Measurements from ENCODE around the gene PLEKHB1. TPM values are rescaled to one million over a fixed set of nuclear protein-coding genes. Genes with fewer than 3 reads are reported as not detected.

Gene PLEKHB1
- 8.8 and 31.1 TPM in 2 replicates for total RNA-seq (ENCODE audit: low replicate concordance)

- Histone ChIP-seq H3K79me2 (ENCODE audit: low read depth) (no peaks in the 10 kb centered on the region), H3K4me3 (peak within 1 kb of the TSS; percentile 41), H3K27ac (no peak within 1 kb of the TSS), H3K4me1 (peaks cover 47% of the 10 kb centered on the region), H3F3A (ENCODE audit: low read depth) (peaks cover 40% of the 10 kb centered on the region), H3K4me2 (peak within 1 kb of the TSS; percentile 82), H2AFZ (replicated peaks) (peak within 1 kb of the TSS; percentile 58), H4K20me1 (ENCODE audit: low read depth) (peaks cover 8% of the 10 kb centered on the region), H3K27me3 (peaks cover 8% of the 10 kb centered on the region), H3K9ac (no peak within 1 kb of the TSS), H3K9me3 (ENCODE audit: low read depth) (no peaks in the 10 kb centered on the region), H3K36me3 (no peaks in the 10 kb centered on the region)
- H3K4me1 Mint-ChIP-seq = peaks cover 59% of the 10 kb centered on the region
- H3K36me3 Mint-ChIP-seq = no peaks in the 10 kb centered on the region
- H3K27me3 Mint-ChIP-seq (ENCODE audit: insufficient read depth, low read depth) = peaks cover 16% of the 10 kb centered on the region
- H3K9me3 Mint-ChIP-seq = no peaks in the 10 kb centered on the region
- no peak for TF ChIP-seq EZH2 (IDR thresholded peaks at IDR 0.05)
- TF ChIP-seq CTCF (IDR thresholded peaks at IDR 0.05) = no peak
- DNase-seq (ENCODE audit: low spot score) = peak; percentile 91
- peak within 1 kb of the TSS; percentile 82 for H3K4me3 Mint-ChIP-seq
- H3K27ac Mint-ChIP-seq = peak within 1 kb of the TSS; percentile 92
Measured at GRCh38 chr11:73645972-73646631, at the start of gene PLEKHB1. PLEKHB1 (plus strand) TSS chr11:73646581; CDS start chr11:73646609, 28 bp downstream.

GRCh38 chr11:73597336-73597955 lies 48.9 kb upstream of the PLEKHB1 start:
- Histone ChIP-seq H3K4me1 (peaks cover 28% of the 10 kb centered on the region), H3K36me3 (no peaks in the 10 kb centered on the region), H3K79me2 (ENCODE audit: low read depth) (peaks cover 53% of the 10 kb centered on the region), H3K4me3 (peak overlapping the region; percentile 77), H3K4me2 (peak overlapping the region; percentile 99), H3F3A (ENCODE audit: low read depth) (peaks cover 7% of the 10 kb centered on the region), H4K20me1 (ENCODE audit: low read depth) (peaks cover 19% of the 10 kb centered on the region), H3K27me3 (no peaks in the 10 kb centered on the region), H3K9ac (peak overlapping the region; percentile 34), H2AFZ (replicated peaks) (peak overlapping the region; percentile 87), H3K9me3 (ENCODE audit: low read depth) (no peaks in the 10 kb centered on the region), H3K27ac (peak overlapping the region; percentile 73)
- peaks cover 26% of the 10 kb centered on the region for H3K4me1 Mint-ChIP-seq
- H3K36me3 Mint-ChIP-seq = no peaks in the 10 kb centered on the region
- no peak for TF ChIP-seq CTCF (IDR thresholded peaks at IDR 0.05)
- TF ChIP-seq EZH2phosphoT487 (IDR thresholded peaks at IDR 0.05) = no peak
- TF ChIP-seq EZH2 (IDR thresholded peaks at IDR 0.05) = no peak
- H3K9me3 Mint-ChIP-seq = no peaks in the 10 kb centered on the region
- peak overlapping the region; percentile 91 for H3K4me3 Mint-ChIP-seq
- DNase-seq (ENCODE audit: low spot score) = no peak
- H3K27me3 Mint-ChIP-seq (ENCODE audit: insufficient read depth, low read depth) = peaks cover 5% of the 10 kb centered on the region
- H3K27ac Mint-ChIP-seq = peak overlapping the region; percentile 60

- H3K9ac ChIP-seq = peak within 1 kb of the TSS; percentile 34
- H3K4me2 ChIP-seq = peak within 1 kb of the TSS; percentile 99
- peaks cover 46% of the 10 kb centered on the region for H3K79me2 ChIP-seq (ENCODE audit: low read depth)
- no peaks in the 10 kb centered on the region for H3K27me3 ChIP-seq
- no peaks in the 10 kb centered on the region for H3K9me3 ChIP-seq (ENCODE audit: low read depth)
- no peaks in the 10 kb centered on the region for H3K9me3 Mint-ChIP-seq
- peak within 1 kb of the TSS; percentile 67 for H3K27ac Mint-ChIP-seq
- H3K4me3 ChIP-seq = peak within 1 kb of the TSS; percentile 77
- peaks cover 26% of the 10 kb centered on the region for H3K4me1 Mint-ChIP-seq
- H3K4me1 ChIP-seq = peaks cover 28% of the 10 kb centered on the region
- H3K27me3 Mint-ChIP-seq (ENCODE audit: insufficient read depth, low read depth) = peaks cover 5% of the 10 kb centered on the region
- H2AFZ ChIP-seq (replicated peaks) = peak within 1 kb of the TSS; percentile 87
- H3F3A ChIP-seq (ENCODE audit: low read depth) = peaks cover 7% of the 10 kb centered on the region
- peak within 1 kb of the TSS; percentile 91 for H3K4me3 Mint-ChIP-seq
- H3K36me3 ChIP-seq = no peaks in the 10 kb centered on the region
- peak; percentile 98 for DNase-seq (ENCODE audit: low spot score)
- H3K27ac ChIP-seq = peak within 1 kb of the TSS; percentile 73
- peaks cover 19% of the 10 kb centered on the region for H4K20me1 ChIP-seq (ENCODE audit: low read depth)
- no peak for TF ChIP-seq EZH2 (IDR thresholded peaks at IDR 0.05)
- TF ChIP-seq CTCF (IDR thresholded peaks at IDR 0.05) = peak; percentile 42
- no peak for TF ChIP-seq EZH2phosphoT487 (IDR thresholded peaks at IDR 0.05)
- H3K36me3 Mint-ChIP-seq = no peaks in the 10 kb centered on the region
Measured at GRCh38 chr11:73597956-73598718, 48.2 kb upstream of the PLEKHB1 start, which contains the start of gene FAM168A. FAM168A (minus strand) TSS chr11:73598112; CDS start chr11:73468474, 129,638 bp downstream.

All from neural progenitor cell (in vitro differentiated cells).